Choroid plexus epithelial cell (primary cell): ENCODE results near the gene ABI3.
"Not testable (repeated sequence)": the region's sequence is repeated elsewhere in the genome, so short reads cannot be mapped to it uniquely, and the experiment has no call there.

ENCODE experiments used
- DNase-seq: peaks from one replicate; pipeline ENCODE4 v3.0.0-alpha.2; 2010; ENCODE audit warnings: low read depth
- H3K4me3 ChIP-seq: 2 replicates; pipeline ENCODE4 v1.5.1; 2011; ENCODE audit warnings: low read depth, mild to moderate bottlenecking, control low read depth, low read length, moderate library complexity
- CTCF ChIP-seq: conservative IDR thresholded peaks from 2 replicates; pipeline ENCODE4 v1.5.1; 2011; ENCODE audit warnings: low read depth, mild to moderate bottlenecking, control low read depth, inconsistent platforms, low read length, moderate library complexity

Gene ABI3

DNA sequence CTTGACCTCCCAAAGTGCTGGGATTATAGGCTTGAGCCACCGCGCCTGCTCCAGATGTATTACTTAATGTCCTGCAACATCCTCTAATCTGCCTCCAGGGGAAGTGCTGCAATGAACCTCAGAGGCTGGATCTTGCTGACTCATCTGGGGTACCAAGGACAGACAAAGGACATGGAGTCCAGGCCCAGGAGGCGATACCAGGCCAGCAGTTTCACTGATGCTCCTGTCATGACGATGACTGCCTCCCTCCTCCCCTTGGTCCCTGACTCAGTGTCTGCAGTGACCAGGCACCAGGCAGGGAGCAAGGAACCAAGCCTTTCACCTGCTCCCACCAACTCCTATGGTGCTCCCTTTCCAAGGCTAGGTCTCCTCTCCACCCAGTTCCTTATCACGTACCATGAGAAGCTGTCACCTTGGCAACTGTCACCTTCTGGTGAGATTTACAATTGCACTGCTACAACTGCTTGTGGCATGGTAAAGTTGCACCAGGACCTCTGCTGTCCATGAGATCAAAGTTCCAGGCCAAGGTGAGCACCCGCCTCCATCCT lies 41.7 kb downstream of the ABI3 start:
- no peak for TF ChIP-seq CTCF
- peak; percentile 62 for DNase-seq
- H3K4me3 ChIP-seq, result no peak overlapping the region

DNA sequence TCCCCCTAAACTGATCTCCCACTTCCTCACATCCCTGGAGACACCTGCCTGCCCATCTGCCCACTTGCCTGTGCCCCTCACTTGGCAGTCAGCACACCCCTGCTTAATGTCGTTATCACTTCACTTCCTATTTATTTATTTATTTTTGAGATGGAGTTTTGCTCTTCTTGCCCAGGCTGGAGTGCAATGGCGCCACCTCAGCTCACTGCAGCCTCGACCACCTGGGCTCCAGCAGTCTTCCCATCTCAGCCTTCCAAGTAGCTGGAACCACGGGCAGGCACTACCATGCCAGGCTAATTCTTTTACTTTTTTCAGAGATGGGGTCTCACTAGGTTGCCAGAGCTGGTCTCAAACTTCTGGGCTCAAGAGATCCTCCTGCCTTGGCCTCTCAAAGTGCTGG lies 43.6 kb downstream of the ABI3 start:
- H3K4me3 ChIP-seq, result no peak overlapping the region
- no peak for DNase-seq
- peak; percentile 7 for TF ChIP-seq CTCF

DNA sequence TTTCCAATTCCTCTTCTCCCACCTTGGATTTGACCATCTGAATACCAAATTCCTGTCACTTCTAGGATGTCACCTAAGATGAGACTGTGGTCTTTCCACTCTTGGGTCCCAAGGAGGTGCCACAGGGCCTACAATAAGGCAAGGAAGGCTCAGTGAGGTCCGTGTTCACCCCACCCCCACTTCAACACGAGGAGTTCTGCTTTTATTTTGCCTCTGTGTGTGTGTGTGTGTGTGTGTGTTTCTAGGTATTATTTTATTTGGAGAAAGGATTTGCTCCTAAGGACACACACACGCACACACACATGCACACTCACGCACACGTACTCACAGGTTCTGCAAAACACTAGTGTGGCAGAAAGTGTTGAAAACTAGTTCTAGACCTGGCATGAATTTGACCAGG lies 44.6 kb downstream of the ABI3 start:
- no peak for TF ChIP-seq CTCF
- H3K4me3 ChIP-seq, result no peak overlapping the region
- no peak for DNase-seq

DNA sequence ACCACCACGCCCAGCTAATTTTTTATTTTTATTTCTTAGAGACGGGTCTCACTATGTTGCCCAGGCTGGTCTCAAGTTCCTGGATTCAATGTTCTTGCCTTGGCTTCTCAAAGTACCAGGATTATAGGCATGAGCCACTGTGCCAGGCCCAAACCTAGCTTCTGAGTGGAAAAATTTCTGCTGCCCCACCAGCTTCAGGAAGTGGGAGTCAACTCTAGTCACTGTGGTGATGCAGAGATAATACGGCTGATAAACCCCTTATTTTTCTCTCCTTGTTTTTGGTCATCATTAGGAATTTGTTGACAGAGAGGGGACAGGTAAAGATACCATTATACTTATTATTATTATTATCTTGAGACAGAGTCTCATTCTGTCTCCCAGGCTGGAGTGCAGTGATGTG lies 47.9 kb downstream of the ABI3 start:
- no peak for DNase-seq
- no peak for TF ChIP-seq CTCF
- no peak overlapping the region for H3K4me3 ChIP-seq

DNA sequence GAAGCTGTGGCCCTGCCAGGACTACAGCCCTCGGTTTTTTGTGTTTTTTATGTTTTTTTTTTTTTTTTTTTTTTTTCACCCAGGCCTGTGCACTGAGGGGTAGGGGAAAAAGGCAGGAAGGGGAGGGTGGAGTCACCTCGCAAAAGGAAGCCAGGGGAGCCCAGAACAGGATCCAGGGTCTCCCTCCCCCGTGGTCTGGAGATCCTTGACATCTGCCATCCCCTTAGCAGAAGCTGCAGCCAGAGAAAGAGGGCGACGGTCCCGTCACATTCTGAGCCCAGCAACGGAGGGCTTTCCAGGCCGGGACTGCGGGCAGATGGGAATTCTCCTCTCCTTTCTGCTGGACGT lies 49.1 kb downstream of the ABI3 start:
- no peak for DNase-seq
- peak overlapping the region; percentile 59 for H3K4me3 ChIP-seq
- no peak for TF ChIP-seq CTCF

DNA sequence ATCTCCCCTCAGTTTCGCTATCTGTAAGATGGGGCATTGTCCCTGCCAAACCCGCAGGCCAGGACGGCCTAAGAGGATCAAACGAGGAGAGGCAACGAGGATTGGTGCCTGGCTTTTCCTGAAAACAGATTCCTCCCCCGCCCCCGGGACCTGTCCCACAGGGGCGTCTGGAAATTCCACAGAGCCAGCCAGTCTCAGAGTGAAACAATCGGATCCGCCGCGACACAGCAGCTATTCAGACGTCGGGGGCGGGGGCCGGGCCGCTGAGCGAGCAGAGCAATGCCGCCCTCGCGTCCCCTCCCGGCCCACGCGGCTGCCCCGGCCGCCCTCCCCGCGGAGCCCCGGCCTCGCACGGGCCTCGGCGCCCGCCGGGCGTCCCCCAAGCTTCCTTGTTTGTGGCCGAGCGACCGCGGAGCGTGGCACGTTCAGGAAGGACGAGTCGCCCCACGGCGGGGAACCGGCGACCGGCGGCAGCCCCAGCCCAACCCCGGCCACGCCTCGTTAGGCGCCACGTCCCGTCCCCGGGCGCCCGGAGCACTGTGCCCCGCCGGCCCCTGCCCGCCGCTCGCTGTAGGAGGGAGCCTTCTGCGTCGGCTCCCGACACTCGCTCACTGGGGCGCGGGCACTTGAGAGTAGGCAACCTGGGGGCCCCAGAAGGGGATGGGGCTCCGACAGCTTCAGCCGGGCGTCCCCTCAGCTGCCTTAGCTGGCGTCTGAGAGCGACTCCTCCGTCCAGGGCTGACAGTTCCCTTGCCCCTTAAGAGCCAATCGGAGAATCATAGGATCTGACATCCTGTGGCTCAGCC lies 49.7 kb downstream of the ABI3 start:
- TF ChIP-seq CTCF, result no peak
- peak overlapping the region; percentile 59 for H3K4me3 ChIP-seq
- DNase-seq, result peak; percentile 92

- DNase-seq, result no peak
- TF ChIP-seq CTCF, result no peak
- peak overlapping the region; percentile 59 for H3K4me3 ChIP-seq
These were observed 50.3 kb downstream of the ABI3 start for GRCh38 chr17:49260817-49261291.

DNA sequence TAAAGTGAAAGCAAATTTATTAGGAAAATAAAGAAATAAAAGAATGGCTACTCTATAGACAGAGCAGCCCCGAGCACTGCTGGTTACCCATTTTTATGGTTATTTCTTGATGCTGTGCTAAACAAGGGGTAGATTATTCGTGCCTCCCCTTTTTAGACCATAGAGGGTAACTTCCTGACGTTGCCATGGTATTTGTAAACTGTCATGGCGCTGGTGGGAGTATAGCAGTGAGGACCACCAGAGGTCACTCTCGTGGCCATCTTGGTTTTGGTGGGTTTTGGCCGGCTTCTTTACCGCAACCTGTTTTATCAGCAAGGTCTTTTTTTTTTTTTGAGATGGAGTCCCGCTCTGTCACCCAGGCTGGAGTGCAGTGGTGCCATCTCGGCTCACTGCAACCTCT lies 51.0 kb downstream of the ABI3 start:
- DNase-seq, H3K4me3 ChIP-seq: not testable (repeated sequence)
